ENCODE data around the gene SETD7. TPM values are rescaled to one million over a fixed set of nuclear protein-coding genes. Genes with fewer than 3 reads are reported as not detected.

The SETD7 gene
- total and polyA plus RNA-seq, 2 donors from 2014 or later: 6.5 to 29.1 TPM

DNA sequence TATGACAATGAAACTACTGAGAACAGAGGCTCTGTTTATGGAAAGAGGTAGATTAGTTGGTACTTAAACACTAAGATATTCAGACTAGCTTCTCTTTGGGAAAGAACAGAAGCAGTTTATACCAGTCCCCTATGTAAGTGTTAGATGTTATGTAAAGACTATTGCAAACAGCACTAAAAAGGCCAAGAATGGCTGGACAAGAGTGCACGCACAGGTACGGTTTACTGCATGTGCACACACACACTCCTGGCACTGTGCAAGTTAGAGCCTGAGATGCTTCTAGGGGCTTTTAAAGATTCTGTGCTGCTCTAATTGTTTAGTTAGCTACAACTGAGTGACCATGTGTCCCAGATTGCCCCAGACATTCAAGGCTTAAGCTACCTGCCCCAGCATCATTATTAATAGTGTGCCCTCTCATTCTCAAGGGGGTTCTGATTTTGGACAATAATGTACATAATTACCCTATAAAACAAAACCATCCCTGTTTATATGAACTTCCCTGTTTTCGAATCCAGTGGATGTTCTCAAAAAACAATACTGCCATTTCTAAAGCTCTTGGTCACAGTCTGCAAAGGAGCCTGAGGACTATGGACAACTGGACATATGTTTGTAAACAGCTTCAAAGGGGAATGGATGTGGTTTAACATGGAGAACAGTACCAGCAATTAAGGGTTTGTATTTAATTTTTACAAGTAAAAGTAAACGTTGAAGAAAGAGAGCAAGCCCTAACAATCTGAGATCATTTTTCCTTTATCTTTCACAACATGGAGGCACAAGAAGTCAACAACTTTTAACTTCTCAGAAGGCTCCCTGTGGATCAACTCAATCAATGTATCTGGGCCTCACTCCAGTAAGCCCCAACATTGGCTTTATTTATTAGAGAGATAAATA, 2.0 kb downstream of the SETD7 start:
- peaks cover 0 to 13% (median 8%) of the 10 kb centered on the region in 3 donors for H3K4me1 ChIP-seq (ENCODE audit: control insufficient read depth in 2 of 3, insufficient read depth in 2 of 3, low read depth in 1 of 3, low read length in 3 of 3)
- peaks cover 2% of the 10 kb centered on the region for H3K27me3 ChIP-seq (ENCODE audit: control insufficient read depth, insufficient read depth, low read length)
- FAIRE-seq: no peak
- TF ChIP-seq, protein P1, sequence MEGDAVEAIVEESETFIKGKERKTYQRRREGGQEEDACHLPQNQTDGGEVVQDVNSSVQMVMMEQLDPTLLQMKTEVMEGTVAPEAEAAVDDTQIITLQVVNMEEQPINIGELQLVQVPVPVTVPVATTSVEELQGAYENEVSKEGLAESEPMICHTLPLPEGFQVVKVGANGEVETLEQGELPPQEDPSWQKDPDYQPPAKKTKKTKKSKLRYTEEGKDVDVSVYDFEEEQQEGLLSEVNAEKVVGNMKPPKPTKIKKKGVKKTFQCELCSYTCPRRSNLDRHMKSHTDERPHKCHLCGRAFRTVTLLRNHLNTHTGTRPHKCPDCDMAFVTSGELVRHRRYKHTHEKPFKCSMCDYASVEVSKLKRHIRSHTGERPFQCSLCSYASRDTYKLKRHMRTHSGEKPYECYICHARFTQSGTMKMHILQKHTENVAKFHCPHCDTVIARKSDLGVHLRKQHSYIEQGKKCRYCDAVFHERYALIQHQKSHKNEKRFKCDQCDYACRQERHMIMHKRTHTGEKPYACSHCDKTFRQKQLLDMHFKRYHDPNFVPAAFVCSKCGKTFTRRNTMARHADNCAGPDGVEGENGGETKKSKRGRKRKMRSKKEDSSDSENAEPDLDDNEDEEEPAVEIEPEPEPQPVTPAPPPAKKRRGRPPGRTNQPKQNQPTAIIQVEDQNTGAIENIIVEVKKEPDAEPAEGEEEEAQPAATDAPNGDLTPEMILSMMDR (IDR thresholded peaks at IDR 0.05; ENCODE audit: borderline replicate concordance, extremely low read depth, insufficient read depth): no peak
- peak overlapping the region in 1 of 3 donors; percentile 87 for H3K4me3 ChIP-seq (ENCODE audit: low read length in 3 of 3)
- no peaks in the 10 kb centered on the region for H3K9me3 ChIP-seq (ENCODE audit: control insufficient read depth in 2 of 3, insufficient read depth in 1 of 3, low read length in 3 of 3)
- H3K27ac ChIP-seq (ENCODE audit: low read depth in 2 of 2, low read length in 2 of 2): peak overlapping the region; percentile 38 to 93
- no peak overlapping the region for H3K9ac ChIP-seq (ENCODE audit: low read length in 3 of 3)
- H3K36me3 ChIP-seq (ENCODE audit: control insufficient read depth in 2 of 3, insufficient read depth in 3 of 3, low read length in 3 of 3): no peaks in the 10 kb centered on the region
- peak in 1 of 5 donors; percentile 44 for DNase-seq
- intact Hi-C loops (cut with DNase I): no loop called here

DNA sequence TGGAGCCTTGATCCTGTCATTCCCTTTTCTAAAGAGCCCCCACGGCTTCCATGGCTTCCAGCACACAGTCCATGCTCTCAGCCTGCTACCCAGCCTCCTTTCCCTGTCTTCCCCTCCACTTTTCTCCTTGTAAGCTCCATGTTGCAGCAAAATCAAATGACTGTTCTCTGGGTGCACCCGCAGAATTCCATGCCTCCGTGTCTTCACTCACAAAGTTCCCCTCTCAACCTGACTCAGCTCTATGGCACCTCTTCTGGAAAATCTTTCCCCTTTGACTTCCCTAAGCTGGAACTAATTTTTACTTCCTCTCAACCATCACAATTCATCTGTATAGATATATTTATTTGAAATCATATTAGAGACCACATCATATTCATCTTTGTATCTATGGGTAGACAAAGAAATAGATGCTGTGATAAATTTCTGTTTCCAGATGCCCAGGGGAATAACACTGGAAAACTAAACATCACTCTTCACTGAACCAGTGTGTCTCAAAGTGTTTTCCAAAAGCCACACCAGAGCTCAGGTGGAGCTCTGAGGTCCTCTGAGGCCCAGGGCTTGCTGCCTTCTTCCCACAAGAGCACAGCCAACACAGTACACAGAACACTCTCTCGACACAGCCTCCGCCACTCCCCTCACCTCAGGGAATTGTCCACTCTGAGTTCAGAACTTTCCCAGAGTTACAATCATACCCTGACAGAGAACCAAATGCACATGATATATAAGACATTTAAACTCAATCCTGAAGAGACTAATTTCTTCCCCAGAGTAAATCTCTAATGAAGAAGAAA, 3.3 kb downstream of the SETD7 start:
- TF ChIP-seq, protein P1 (IDR thresholded peaks at IDR 0.05; ENCODE audit: borderline replicate concordance, extremely low read depth, insufficient read depth): no peak
- no peak for FAIRE-seq
- DNase-seq: no peak
- Histone ChIP-seq H3K36me3 (ENCODE audit: control insufficient read depth in 2 of 3, insufficient read depth in 3 of 3, low read length in 3 of 3) (no peaks in the 10 kb centered on the region), H3K9ac (ENCODE audit: low read length in 3 of 3) (no peak overlapping the region), H3K27me3 (ENCODE audit: control insufficient read depth, insufficient read depth, low read length) (no peaks in the 10 kb centered on the region), H3K9me3 (ENCODE audit: control insufficient read depth in 2 of 3, insufficient read depth in 1 of 3, low read length in 3 of 3) (no peaks in the 10 kb centered on the region), H3K4me3 (ENCODE audit: low read length in 3 of 3) (no peak overlapping the region), H3K4me1 (ENCODE audit: control insufficient read depth in 2 of 3, insufficient read depth in 2 of 3, low read depth in 1 of 3, low read length in 3 of 3) (peaks cover 0 to 13% (median 8%) of the 10 kb centered on the region in 3 donors), H3K27ac (ENCODE audit: low read depth in 2 of 2, low read length in 2 of 2) (no peak overlapping the region)
- intact Hi-C loops (cut with DNase I): no loop called here

DNA sequence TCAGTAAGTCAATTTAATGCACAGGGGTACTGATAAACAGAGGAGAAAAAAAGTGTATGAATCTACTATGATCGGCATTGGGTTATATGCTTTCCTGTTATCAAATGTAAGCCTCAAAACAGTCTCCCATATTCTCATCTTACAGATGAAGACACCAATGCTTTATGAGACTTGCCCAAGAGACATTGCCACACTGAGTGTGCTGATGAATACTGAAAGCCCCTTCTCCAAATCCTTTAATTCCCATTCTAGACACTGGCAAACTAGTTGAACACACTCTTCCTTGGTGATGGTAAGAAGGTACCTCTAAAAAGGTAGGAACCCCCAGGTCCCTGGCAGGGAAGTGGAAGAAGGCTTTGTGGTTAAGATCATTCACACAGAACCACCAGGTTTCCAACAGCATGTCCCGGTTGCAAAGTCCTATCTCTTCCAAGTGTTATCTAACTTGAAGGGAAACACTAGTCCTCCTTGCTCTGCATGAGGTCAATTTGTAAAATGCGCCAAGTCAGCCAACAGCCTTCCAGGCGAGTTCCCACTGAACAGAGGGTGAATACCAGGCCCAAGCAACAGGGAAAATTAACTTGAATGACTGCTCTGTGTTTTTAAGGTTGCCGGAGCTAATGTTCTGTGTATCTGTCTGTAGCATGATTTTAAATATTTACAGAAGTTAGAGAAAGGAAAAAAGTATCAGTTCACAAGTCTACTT, 5.1 kb downstream of the SETD7 start:
- no peak for FAIRE-seq
- Histone ChIP-seq H3K4me3 (ENCODE audit: low read length in 3 of 3) (no peak overlapping the region), H3K9me3 (ENCODE audit: control insufficient read depth in 2 of 3, insufficient read depth in 1 of 3, low read length in 3 of 3) (no peaks in the 10 kb centered on the region), H3K27ac (ENCODE audit: low read depth in 2 of 2, low read length in 2 of 2) (peak overlapping the region in 1 of 2 donors; percentile 0), H3K4me1 (ENCODE audit: control insufficient read depth in 2 of 3, insufficient read depth in 2 of 3, low read depth in 1 of 3, low read length in 3 of 3) (peaks cover 0 to 10% (median 8%) of the 10 kb centered on the region in 3 donors), H3K9ac (ENCODE audit: low read length in 3 of 3) (no peak overlapping the region), H3K36me3 (ENCODE audit: control insufficient read depth in 2 of 3, insufficient read depth in 3 of 3, low read length in 3 of 3) (peaks cover 0 to 3% (median 0%) of the 10 kb centered on the region in 3 donors), H3K27me3 (ENCODE audit: control insufficient read depth, insufficient read depth, low read length) (no peaks in the 10 kb centered on the region)
- TF ChIP-seq, protein P1 (IDR thresholded peaks at IDR 0.05; ENCODE audit: borderline replicate concordance, extremely low read depth, insufficient read depth): no peak
- intact Hi-C loops (cut with DNase I): no loop called here
- peak in 1 of 5 donors; percentile 33 for DNase-seq

Data from kidney (tissue), 14 donors.